GM21447 (cell line): ENCODE data around the gene NFKBIE.
"Not testable (repeated sequence)": the region's sequence is repeated elsewhere in the genome, so short reads cannot be mapped to it uniquely, and the experiment has no call there.

Source experiments
- ATAC-seq: cut with Tn5 transposase; IDR thresholded peaks from one replicate; pipeline ENCODE4 v1.9.1; 2021; ENCODE audit not compliant: unreplicated experiment

Gene NFKBIE

GRCh38 chr6:44245912-44246662 is 19.3 kb downstream of the NFKBIE start:
- ATAC-seq, result peak; percentile 43

- no peak for ATAC-seq
Measured at GRCh38 chr6:44245391-44245911, 19.9 kb downstream of the NFKBIE start.

- no peak for ATAC-seq
Measured at GRCh38 chr6:44243345-44243744, 22.0 kb downstream of the NFKBIE start.

- no peak for ATAC-seq
Measured at GRCh38 chr6:44238687-44239350, 26.5 kb downstream of the NFKBIE start.

- peak; percentile 75 for ATAC-seq
Measured at GRCh38 chr6:44237813-44238433, 27.4 kb downstream of the NFKBIE start.

GRCh38 chr6:44237021-44237812 is 28.1 kb downstream of the NFKBIE start:
- peak; percentile 83 for ATAC-seq

GRCh38 chr6:44235891-44236516 is 29.3 kb downstream of the NFKBIE start:
- no peak for ATAC-seq

- no peak for ATAC-seq
Measured at GRCh38 chr6:44235269-44235668, 30.1 kb downstream of the NFKBIE start.

GRCh38 chr6:44234101-44235025 is 31.0 kb downstream of the NFKBIE start:
- no peak for ATAC-seq

GRCh38 chr6:44233567-44234100 is 31.7 kb downstream of the NFKBIE start:
- no peak for ATAC-seq

- ATAC-seq, result no peak
Measured at GRCh38 chr6:44232676-44233566, 32.4 kb downstream of the NFKBIE start.

- ATAC-seq, result not testable (repeated sequence)
Measured at GRCh38 chr6:44231426-44231825, 33.9 kb downstream of the NFKBIE start.

GRCh38 chr6:44230034-44230675 is 35.2 kb downstream of the NFKBIE start:
- no peak for ATAC-seq

GRCh38 chr6:44229376-44230033 is 35.8 kb downstream of the NFKBIE start:
- ATAC-seq, result no peak

GRCh38 chr6:44228836-44229235 is 36.5 kb downstream of the NFKBIE start:
- ATAC-seq, result no peak

- no peak for ATAC-seq
Measured at GRCh38 chr6:44228433-44228832, 36.9 kb downstream of the NFKBIE start.

- no peak for ATAC-seq
Measured at GRCh38 chr6:44228031-44228430, 37.3 kb downstream of the NFKBIE start.
